Measurements from ENCODE around the gene STX18. TPM values are rescaled to one million over a fixed set of nuclear protein-coding genes. Genes with fewer than 3 reads are reported as not detected.
"Not testable (repeated sequence)": the region's sequence is repeated elsewhere in the genome, so short reads cannot be mapped to it uniquely, and the experiment has no call there.

STX18 gene
- total and polyA plus RNA-seq, 8 donors: 18.6 to 60.6 (median 51.9) TPM

GRCh38 chr4:4568806-4569427, 27.1 kb upstream of the STX18 start:
- H3K9me3 ChIP-seq: no peaks in the 10 kb centered on the region
- ATAC-seq: no peak

GRCh38 chr4:4566359-4566758, 24.5 kb upstream of the STX18 start:
- H3K36me3 ChIP-seq; intact Hi-C loops (cut with DNase I); H3K4me1 ChIP-seq; H3K9me3 ChIP-seq; H3K27ac ChIP-seq; H3K4me3 ChIP-seq; H3K27me3 ChIP-seq; DNase-seq: not testable (repeated sequence)
- ATAC-seq: peak; percentile 38

More at GRCh38 chr4:4568806-4569427, 27.1 kb upstream of the STX18 start:
- intact Hi-C loops (cut with DNase I): no loop called here
- no peak overlapping the region for H3K4me3 ChIP-seq
- TF ChIP-seq CTCF (IDR thresholded peaks at IDR 0.05): no peak
- DNase-seq: no peak
- no peaks in the 10 kb centered on the region for H3K4me1 ChIP-seq
- peaks cover 0 to 3% of the 10 kb centered on the region in 2 donors for H3K27me3 ChIP-seq
- H3K27ac ChIP-seq: no peak overlapping the region
- no peaks in the 10 kb centered on the region for H3K36me3 ChIP-seq

GRCh38 chr4:4564522-4564921, 22.7 kb upstream of the STX18 start:
- Histone ChIP-seq H3K27ac (no peak overlapping the region), H3K4me3 (no peak overlapping the region), H3K27me3 (no peaks in the 10 kb centered on the region), H3K36me3 (no peaks in the 10 kb centered on the region), H3K9me3 (no peaks in the 10 kb centered on the region), H3K4me1 (no peaks in the 10 kb centered on the region)
- no peak for TF ChIP-seq CTCF (IDR thresholded peaks at IDR 0.05)
- ATAC-seq (no peak), DNase-seq (no peak)
- intact Hi-C loops (cut with DNase I): no loop called here

- no peak for DNase-seq
- no peak overlapping the region for H3K27ac ChIP-seq
- H3K4me1 ChIP-seq: no peaks in the 10 kb centered on the region
- no peaks in the 10 kb centered on the region for H3K9me3 ChIP-seq
- intact Hi-C loops (cut with DNase I): no loop called here
- no peak for ATAC-seq
- no peaks in the 10 kb centered on the region for H3K27me3 ChIP-seq
- TF ChIP-seq CTCF (IDR thresholded peaks at IDR 0.05): no peak
- no peak overlapping the region for H3K4me3 ChIP-seq
- H3K36me3 ChIP-seq: no peaks in the 10 kb centered on the region
Measured at GRCh38 chr4:4560642-4561041, 18.8 kb upstream of the STX18 start.

- H3K36me3 ChIP-seq: no peaks in the 10 kb centered on the region
- intact Hi-C loops (cut with DNase I): no loop called here
- H3K9me3 ChIP-seq: no peaks in the 10 kb centered on the region
- TF ChIP-seq CTCF (IDR thresholded peaks at IDR 0.05): no peak
- ATAC-seq (no peak), DNase-seq (no peak)
- no peaks in the 10 kb centered on the region for H3K27me3 ChIP-seq
- H3K4me1 ChIP-seq: no peaks in the 10 kb centered on the region
- H3K4me3 ChIP-seq: no peak overlapping the region
- no peak overlapping the region for H3K27ac ChIP-seq
Measured at GRCh38 chr4:4560136-4560535, 18.3 kb upstream of the STX18 start.

- TF ChIP-seq CTCF (IDR thresholded peaks at IDR 0.05): no peak
- H3K9me3 ChIP-seq: no peaks in the 10 kb centered on the region
- no peaks in the 10 kb centered on the region for H3K27me3 ChIP-seq
- H3K36me3 ChIP-seq: no peaks in the 10 kb centered on the region
- DNase-seq (no peak), ATAC-seq (no peak)
- H3K4me3 ChIP-seq: no peak overlapping the region
- intact Hi-C loops (cut with DNase I): no loop called here
- H3K4me1 ChIP-seq: no peaks in the 10 kb centered on the region
- H3K27ac ChIP-seq: no peak overlapping the region
Measured at GRCh38 chr4:4559596-4559995, 17.7 kb upstream of the STX18 start.
